Right ventricle myocardium inferior (tissue), 1 donor: ENCODE data around the gene MEPE. TPM values are rescaled to one million over a fixed set of nuclear protein-coding genes. Genes with fewer than 3 reads are reported as not detected.

ENCODE experiments used
- ATAC-seq: fragments of 200-7000 bp; cut with Tn5 transposase; one replicate; pipeline ENCODE4 v1.9.1; 2020; ENCODE audit warnings: mild to moderate bottlenecking, moderate library complexity
- DNase-seq: peaks from one replicate; pipeline ENCODE4 v3.0.0; 2021; ENCODE audit errors: missing footprints
- intact Hi-C: fragments of 100-400 bp; cut with DNase I; formaldehyde crosslinking; loops from one replicate; pipeline ENCODE4 v1.11.0; 2022
- long read RNA-seq: library from polyadenylated mRNA; unstranded; transcript quantifications from one replicate; pipeline ENCODE4 v2.0.0, GENCODE V29; 2021
- total RNA-seq: library from RNA; stranded (reverse); fragmentation: NEBNext Ultra II Directional; extraction: Animal tissue kit (Norgen Biotek cat#: 25700); gene quantifications from one replicate; pipeline ENCODE4 v1.2.1, GENCODE V29; 2021
- donor health status: DM: no; HTN: yes; CAD: no; lungs with severe emphysema.

Gene MEPE, protein sequence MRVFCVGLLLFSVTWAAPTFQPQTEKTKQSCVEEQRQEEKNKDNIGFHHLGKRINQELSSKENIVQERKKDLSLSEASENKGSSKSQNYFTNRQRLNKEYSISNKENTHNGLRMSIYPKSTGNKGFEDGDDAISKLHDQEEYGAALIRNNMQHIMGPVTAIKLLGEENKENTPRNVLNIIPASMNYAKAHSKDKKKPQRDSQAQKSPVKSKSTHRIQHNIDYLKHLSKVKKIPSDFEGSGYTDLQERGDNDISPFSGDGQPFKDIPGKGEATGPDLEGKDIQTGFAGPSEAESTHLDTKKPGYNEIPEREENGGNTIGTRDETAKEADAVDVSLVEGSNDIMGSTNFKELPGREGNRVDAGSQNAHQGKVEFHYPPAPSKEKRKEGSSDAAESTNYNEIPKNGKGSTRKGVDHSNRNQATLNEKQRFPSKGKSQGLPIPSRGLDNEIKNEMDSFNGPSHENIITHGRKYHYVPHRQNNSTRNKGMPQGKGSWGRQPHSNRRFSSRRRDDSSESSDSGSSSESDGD
- not detected for total RNA-seq
- long read RNA-seq = 0 reads

DNA sequence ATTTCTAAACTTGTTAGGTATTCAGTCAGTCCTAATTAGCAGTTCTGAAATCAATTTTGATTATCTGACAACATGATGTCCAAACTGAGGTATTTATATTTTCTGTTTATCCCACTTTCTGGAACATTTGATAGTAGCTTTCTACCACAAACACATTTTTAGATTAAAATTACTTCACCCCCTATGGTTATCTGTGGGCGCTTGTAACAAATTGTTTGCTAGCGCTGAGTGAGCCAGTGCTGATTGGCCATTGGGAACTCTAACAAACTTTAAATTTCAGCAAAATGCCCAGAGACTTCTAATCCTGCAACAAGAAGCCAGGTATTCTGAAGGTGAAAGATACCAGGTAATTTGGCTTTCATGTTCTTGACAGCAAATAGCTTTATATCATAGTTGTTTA is at the start of gene MEPE:
Gene MEPE, plus strand, starts transcription at position 301 of the 400 bp plus-strand sequence. CDS start 1,746 bp downstream, outside the sequence.
- no peak for ATAC-seq
- intact Hi-C loops = no loop called here
- DNase-seq = no peak

DNA sequence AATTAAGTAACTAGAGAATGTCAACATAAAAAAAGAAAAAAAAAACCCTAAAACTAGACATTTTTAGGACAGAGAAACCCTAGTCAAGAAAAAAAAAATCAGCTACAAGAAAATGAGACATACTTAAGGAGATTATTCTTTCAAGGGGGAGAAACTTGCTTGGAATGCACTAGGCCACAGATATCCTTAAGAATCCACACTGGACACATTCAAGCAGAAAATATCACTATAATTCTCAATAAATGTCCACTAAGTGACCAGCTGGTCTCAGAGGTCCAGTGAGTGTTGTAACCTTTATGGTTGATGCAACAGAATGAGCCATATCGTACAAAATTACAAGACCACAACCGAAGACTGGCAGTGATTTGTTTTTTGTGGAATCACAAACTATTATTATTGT is 49.0 kb upstream of the MEPE start:
- DNase-seq (no peak), ATAC-seq (no peak)
- intact Hi-C loops = no loop called here

DNA sequence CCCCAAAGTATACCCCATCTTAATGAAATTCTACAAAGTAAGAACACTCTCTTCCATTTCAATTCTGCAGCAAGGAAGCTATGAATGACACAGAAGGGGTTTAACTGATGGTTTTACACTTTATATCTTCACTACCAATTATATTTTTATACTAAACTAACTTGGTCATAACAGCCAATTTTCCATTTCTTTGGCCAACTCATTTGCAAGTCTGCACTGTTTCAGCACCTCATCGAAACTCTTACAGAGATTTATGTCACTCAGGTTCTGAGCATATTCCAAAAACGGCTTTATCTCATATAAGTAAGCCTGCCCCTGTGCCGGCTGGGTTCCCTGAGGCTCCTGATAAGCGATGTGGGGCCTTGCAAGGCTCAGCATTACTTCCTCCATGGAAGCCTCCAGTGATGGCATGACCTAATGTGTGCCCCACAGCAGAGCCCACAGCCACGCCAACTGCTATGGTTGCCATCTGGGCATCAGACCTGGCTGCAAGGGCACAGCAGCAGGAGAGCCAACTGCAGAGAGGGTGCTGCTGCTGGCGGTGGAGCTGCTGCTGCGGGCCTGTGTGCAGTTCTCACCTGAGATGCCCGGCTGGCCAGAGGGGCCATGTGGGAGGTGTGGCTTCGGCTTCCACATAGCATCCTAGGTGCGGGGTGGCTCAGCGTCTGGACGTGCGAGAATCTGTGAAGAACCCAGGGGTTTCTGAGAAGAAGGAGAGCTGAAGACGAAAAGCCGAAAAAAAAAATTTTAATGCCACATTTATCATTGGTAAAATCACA is 46.8 kb upstream of the MEPE start:
- no peak for ATAC-seq
- DNase-seq = peak; percentile 50
- intact Hi-C loops = no loop called here

DNA sequence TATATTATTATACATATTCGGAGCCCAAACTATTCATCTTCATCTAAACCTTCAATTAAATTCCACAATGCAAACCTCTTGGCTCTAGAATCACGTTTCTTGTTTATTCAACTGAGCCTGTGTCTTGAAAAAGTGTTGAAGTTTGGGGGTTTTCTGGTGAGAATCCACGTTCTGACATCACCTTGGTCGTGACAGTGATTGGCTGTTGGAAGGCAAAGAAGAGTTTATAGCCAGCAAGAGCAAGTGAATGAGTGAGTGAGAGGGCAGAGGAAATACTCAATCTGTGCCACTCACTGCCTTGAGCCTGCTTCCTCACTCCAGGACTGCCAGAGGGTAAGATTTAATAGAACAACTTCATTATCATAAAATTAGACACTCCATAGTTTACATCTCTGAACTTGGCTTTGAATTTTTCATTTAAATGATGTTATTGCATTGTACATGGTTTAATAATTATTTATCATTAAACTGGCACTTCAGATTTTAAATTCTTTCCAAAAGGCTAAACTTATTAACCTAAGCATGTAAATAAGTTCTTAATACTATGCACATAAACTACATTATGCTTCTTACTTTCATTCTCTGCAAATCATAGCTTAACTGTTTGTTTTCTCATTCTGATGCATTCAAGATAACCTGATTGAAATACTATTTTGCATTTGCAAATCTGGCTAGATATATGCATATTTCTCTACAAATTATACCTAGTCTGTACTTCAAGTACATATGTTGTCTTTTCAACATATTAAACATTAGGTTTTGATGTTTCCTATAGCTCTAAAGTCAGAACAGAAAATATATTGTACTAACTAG is 33.3 kb upstream of the MEPE start, which contains the start of gene IBSP:
Gene IBSP, plus strand, starts transcription at position 254 of the 813 bp plus-strand sequence. CDS start 2,808 bp downstream, outside the sequence.
- DNase-seq = no peak
- no peak for ATAC-seq
- intact Hi-C loops = no loop called here

DNA sequence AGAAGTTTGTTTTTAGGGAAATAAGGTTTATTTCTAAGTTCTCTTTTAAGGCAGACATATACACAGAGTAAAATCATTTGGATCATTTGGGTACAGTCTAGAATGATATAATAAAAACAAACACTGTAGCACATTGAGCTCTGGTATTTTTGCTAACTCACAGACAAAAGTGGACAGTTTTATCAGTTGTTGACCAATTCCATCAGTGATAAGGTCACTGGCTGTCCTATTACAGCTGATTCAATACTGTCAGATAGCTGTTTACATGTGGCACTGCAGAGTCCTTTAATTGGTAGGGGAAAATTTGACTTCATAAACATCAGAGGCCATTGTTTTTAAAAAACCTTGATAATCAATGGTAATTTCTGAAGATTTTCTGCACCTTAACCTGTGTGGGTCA is 29.9 kb upstream of the MEPE start:
- intact Hi-C loops = no loop called here
- no peak for ATAC-seq
- DNase-seq = no peak

DNA sequence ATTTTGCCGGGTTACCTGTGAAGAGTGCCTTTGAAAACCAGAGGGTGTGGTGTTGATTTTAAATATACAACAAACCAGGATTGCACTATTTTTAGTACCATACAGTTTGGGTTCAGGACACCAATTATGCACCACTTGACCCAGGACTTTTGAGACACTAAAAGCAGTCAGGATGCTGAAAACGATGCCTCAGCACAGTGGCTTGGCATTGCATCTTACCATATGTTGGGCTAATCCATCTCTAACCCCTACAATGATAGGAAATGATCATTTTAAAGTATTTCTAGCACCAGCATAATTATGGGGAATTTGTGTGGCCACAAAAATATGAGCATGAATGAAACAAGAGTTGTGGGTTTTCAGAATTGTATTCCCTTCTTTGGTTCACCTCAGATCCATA is 29.3 kb upstream of the MEPE start:
- ATAC-seq = no peak
- intact Hi-C loops = no loop called here

DNA sequence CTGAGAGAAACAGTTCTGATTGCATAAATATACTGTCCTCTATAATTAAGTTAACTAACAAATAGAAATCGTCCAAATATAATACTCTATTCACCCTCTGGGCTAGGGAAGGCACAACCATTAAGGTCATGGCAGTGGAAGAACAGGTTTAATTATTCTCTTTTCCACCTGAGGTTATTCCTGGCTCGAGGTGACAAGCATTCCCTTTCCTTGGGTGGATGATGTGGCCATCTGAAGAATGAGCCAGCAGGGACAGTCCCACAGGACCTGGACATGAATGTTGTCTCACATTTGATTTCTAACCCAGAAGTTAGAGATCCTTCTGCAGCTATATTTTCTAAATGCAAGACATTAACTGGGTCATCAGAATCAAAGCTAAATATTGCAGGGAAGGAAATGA is 27.9 kb upstream of the MEPE start:
- intact Hi-C loops = no loop called here
- ATAC-seq = no peak
- DNase-seq = no peak

More for the DNA sequence above, 29.3 kb upstream of the MEPE start:
- DNase-seq = no peak

DNA sequence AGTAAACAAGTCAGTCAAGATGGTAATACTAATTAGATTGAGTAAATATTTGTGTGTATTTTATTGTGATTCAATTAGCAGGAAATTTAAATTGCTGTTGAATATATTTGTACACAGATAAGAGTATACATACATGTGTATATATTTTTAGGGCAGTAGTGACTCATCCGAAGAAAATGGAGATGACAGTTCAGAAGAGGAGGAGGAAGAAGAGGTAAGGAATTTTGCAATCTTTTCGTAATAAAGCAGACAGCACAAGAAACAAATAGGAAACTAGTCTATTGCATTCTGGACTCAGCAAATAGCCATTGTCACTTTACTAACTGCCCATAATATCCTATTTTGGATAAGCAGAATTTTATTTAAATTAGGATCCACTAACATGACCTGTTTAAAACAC is 26.8 kb upstream of the MEPE start:
- ATAC-seq (no peak), DNase-seq (no peak)
- intact Hi-C loops = no loop called here

DNA sequence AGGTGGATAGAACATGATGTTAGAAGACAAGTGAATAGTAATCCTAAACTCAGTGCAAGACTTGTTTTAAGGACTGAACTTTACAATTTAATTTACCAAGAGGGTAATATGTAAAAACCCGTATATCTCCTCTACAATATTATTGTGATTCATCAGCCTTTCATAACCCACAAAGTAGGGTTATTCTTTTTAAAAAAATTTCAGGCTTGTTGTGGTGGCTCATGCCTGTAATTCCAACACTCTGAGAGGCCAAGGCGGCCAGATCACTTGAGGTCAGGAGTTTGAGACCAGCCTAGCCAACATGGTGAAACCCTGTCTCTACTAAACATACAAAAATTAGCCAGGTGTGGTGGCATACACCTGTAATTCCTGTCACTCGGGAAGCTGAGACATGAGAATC is 26.2 kb upstream of the MEPE start:
- intact Hi-C loops = no loop called here
- DNase-seq = no peak
- no peak for ATAC-seq

DNA sequence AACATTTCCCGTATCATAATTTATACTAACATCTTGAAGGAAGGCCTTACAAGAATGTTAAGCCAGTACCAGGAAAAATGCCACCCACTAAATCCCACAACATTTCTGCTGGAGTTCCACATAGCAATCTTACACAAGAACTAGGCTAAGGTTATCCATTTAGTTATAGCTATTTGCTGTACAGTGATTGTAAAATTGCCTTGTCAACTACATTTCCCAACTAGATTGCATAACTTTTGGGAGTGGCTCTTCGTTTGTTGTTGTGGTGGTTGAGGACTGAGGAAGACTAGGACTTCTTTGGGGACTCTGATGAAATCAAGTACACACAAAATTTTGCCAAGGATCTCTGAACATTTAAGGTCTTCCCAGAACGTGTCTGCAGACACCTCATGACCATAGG is 25.4 kb upstream of the MEPE start:
- intact Hi-C loops = no loop called here
- DNase-seq (no peak), ATAC-seq (peak; percentile 46)

DNA sequence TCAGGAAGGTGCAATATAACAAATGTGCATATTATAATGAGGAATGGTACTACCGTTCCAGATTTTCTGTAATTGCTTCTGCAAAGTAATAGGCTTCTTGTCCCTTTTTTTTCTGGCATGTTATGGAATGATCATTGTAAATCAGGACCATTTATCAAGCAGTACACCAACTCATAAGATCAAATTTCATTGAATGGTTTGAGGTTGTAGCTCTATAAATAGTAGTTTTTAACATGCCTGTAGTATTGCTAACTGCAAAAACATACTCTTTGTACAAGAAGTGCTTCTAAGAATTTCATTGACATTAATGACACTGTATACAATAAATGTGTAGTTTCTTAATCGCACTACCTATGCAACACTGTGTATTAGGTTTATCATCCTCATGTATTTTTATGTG is 20.8 kb upstream of the MEPE start:
- ATAC-seq = no peak
- no peak for DNase-seq
- intact Hi-C loops = no loop called here

DNA sequence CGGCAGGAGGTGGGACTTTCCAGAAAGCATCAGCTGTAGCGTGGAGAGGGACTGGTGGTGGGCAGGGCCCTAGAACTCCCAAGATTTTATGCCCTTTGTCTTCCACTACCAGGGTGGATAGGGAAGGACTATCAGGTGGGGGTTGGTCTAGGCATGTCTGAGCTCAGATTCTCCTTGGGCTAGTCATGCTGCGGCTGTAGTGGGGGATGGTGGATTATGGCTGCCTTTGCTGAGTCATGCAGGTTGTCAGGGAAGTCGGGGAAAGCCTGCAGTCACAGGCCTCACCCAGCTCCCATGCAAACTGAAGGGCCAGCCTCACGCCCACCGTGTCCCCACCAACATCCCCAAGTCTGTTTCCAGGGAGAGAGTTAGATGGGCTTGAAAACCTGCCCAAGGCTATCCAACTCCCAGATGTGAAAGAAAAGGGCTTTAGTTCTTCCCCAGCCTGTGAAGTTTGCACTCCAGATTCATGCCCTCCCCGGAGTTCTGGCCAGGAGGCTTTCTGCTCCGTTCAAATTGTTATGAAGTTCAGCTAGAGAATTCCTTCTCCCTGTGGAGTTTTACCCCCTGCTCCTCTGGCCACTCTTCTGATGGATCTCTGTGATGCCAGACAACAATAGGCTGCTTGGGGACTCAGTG is 13.4 kb upstream of the MEPE start:
- ATAC-seq = no peak
- intact Hi-C loops = no loop called here
- DNase-seq = no peak

DNA sequence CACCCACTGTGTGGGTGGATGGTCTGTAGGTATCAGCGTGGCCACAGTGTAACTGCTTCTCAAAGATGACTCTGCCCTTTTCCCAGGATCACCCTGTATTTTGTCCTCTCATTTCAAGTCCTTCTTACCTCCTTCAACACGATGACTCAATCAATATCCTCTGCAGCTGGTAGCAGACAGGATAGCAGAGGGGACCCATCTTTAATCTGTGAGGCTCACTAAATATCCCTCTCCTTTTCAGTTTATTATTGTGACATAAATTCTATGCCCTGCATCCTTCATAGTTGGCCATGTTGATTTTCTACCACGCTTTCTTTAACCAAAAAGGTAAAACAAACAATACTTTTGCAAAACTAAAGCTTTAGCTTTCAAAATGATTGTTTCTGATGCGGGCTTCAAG is 9.6 kb upstream of the MEPE start:
- intact Hi-C loops = no loop called here
- ATAC-seq (no peak), DNase-seq (no peak)

DNA sequence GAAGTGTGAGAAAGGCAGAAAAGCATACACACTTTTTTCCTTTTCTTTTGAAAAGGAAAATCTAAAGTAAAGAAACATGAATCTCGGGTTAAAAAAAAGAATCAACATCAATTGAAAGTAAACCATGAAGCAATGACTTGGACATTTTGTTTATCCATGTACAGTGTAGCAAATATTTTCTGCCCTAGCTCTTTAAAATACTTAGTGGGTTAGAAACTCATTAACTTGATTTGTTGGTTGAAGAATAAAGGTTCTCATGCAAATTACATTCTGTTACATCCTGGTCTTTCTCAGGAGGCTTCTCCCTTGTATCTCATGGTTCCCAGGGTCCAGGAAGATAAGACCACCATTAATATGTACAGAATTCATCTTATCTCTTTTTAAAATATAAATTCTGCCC is 9.0 kb upstream of the MEPE start:
- no peak for DNase-seq
- intact Hi-C loops = no loop called here
- ATAC-seq = no peak

DNA sequence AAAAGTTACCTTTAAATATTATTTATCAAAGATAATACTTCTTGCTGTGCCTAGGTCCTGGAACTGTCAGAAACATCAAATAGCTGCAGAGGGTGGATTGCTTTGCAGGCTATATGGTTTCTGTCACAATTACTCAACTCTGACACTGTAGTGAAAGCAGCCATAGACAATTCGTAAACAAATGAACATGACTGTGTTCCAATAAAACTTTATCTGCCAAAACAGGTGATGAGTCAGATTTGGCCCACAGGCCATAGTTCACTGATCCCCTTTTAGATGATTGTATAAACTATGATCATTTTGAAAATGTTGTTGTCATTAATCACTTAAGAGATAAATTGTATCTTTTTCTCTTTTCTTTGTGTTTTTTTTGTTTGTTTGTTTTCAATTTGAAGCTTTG is 8.4 kb upstream of the MEPE start:
- no peak for ATAC-seq
- DNase-seq = no peak
- intact Hi-C loops = no loop called here

DNA sequence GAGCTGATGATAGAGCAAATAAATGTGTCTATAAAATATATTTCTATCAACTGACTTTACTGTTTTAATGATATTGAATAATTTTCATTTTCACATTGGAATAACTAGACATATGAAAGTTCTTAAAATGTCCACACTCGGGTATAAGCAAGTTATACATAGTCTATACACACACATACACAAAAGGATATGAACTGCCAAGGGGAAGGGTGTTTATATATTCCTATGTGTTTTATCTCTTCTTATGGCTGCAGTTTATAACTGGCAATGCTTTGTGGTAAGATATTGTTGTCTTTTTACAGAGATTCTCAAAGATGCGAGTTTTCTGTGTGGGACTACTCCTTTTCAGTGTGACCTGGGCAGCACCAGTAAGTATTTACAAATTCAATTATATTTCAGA is 1.6 kb downstream of the MEPE start:
- DNase-seq (no peak), ATAC-seq (no peak)
- intact Hi-C loops = no loop called here

DNA sequence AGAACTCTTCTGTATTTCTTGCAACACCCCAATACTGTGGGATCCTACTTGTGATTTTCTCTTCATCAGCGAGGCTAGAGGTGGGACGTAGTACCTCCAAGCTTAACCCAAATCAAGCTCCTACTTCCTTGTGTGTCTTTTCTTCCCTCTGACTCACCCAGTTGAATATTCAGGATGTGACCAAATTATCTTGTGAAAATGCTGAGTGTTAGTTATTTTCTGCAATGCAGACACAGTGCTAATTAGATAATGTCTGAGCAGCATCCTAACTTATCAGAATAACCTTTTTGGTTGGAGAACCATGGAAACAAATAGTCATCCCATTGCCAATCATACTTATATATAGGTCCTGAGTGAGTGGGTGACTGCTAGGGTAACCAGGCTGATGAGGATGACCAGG is 2.4 kb downstream of the MEPE start:
- DNase-seq (no peak), ATAC-seq (no peak)
- intact Hi-C loops = no loop called here

DNA sequence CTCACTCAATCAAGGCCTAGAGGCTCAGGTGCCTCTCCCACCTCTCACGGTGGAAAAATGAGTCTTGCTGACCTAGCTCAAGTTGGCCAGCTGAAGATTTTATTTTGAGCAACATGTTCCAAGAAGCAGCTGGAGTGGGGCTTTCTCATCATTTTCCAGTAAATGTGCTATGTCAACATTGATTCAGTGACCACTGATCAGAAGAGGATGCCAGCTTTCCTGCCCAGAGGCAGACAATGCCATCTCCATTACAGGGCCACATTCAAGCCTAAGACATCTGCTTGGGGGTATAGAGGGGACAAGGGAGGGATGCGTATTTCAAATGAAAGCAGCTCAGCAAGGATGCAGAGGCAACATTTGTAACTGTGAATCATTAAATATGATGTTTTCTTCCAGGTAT is 3.0 kb downstream of the MEPE start:
- intact Hi-C loops = no loop called here
- no peak for ATAC-seq
- DNase-seq = no peak

DNA sequence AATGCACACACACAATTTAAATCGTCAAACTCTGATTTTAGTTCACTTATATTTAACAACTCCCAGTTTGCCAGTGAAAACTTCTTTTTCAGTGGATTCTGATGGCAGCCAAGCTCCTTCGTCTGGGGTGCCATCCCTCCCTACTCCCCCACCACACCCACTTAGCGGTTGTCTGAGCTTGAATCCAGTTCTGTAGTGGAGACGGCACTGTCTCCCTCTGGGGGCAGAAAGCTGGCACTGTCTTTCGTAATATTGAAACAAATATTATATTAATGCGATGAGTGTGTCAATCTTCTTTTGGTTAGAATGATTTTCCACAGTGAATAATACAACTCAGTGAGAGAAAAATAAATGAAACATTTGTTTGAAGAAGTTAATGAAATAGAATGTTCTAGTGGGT is 5.4 kb downstream of the MEPE start:
- intact Hi-C loops = loop anchor here (2.0 kb wide), 2 partner anchors 159 to 293 kb away; no protein-coding TSS in a partner anchor
- DNase-seq (no peak), ATAC-seq (no peak)
